CD4-positive, alpha-beta T cell treated with Interleukin-21 for 1 hour (primary cell): ENCODE results near the gene KCNQ5.

Experiments used
- DNase-seq: peaks from one replicate; pipeline ENCODE4 v3.0.0-alpha.2; 2020

Gene KCNQ5

GRCh38 chr6:73078333-73078862 is 456.5 kb downstream of the KCNQ5 start:
- DNase-seq: no peak

- no peak for DNase-seq
Observed at GRCh38 chr6:73078908-73079610, 457.2 kb downstream of the KCNQ5 start.

GRCh38 chr6:73079611-73079955 is 457.7 kb downstream of the KCNQ5 start:
- no peak for DNase-seq

- no peak for DNase-seq
Observed at GRCh38 chr6:73079978-73080377, 458.1 kb downstream of the KCNQ5 start.

DNA sequence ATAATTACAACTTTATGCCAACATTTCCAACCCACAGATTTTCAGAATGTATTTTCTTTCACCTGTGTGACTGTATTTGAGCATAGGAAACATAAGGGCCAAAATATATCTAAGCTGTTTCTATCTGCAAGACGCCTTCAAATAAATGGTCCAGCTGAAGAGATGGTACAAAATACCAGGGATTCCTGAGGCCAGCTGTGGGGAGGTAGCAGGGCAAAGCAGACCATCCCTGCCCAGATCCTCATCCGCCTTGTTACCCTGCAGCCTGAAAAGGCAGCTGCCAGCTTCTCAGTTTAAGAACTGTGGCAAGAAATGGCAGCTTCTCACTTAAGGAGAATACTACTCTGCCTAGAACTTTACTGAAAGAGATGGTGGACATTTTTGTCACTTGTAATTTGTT is 460.1 kb downstream of the KCNQ5 start:
- DNase-seq: no peak

DNA sequence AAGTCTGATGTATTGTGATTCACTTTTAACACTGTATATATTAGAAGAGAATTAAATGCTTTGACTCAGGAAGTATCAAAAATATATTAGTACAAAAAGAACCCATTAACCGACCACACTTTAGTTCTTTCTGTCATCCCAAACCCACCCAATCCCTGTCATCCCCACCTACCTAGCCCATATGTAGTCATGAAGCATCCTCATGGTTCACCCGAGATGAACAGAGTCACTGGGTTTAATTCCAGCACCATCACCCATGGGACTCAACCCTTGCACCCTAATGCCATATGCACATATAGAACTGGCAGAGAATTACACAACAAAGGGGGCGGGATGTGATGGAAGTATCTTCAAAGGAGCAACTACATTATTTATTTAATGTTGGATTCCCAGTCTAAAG is 462.0 kb downstream of the KCNQ5 start:
- DNase-seq: no peak

DNA sequence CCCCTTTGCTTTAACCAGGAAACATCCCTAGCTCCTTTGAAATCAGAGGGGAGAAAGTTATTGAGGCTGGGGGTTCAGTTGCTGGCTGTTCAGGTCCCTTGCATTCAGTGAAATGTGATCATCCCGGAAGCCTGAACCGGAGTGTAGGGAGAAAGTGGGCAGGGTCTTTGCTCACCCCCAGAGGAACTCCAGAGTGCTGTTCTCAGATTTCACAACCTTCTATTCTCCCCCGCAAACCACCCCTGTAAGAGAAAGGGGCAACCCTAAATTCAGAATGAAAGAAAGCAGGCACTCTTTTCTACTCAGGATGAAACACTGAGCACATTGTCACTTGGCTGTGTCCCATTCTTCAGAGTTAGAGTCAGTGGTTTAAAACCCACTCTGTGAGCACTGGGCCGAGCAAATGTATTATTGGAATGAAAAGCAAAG is 463.6 kb downstream of the KCNQ5 start:
- no peak for DNase-seq

DNA sequence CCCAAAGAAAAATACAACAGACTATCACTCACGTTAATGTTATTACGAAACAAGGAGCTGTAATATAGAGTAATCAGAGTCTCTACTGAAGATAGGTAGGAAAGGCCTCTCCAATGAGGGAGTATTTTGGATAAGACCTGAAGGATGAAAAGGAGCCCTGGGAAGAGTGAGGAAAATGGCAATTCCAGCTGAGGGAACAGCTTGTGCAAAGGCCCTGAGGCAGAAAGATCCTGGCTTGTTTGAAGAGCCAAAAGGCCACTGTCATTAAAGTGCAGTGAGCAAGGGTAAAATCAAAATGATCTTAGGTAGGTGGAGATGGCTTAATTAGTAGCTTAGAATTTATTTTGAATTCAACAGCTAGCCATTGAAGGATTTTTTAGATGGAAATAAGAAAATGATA is 464.9 kb downstream of the KCNQ5 start:
- DNase-seq: no peak

- DNase-seq: no peak
Observed at GRCh38 chr6:73088138-73088813, 466.4 kb downstream of the KCNQ5 start.

DNA sequence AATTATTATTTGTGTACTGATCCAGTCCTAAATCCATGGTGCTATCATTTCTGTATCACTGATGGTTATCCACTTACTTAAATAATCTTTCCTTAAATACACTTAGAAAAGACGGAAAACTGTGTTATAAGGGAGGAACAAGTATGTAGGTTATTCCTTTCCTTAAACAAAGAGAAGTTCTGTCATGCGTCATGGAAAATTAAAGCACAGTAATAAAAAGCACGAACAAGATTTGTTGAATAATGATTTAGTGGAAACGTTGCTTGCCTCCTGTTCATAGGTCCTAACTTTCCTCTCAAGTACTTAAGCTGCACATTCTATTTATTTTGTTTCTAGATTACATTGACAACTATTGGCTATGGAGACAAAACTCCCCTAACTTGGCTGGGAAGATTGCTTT is 483.1 kb downstream of the KCNQ5 start:
- DNase-seq: no peak

GRCh38 chr6:73107016-73107415 is 485.2 kb downstream of the KCNQ5 start:
- no peak for DNase-seq

- DNase-seq: no peak
Observed at GRCh38 chr6:73108949-73109348, 487.1 kb downstream of the KCNQ5 start.

- no peak for DNase-seq
Observed at GRCh38 chr6:73109659-73110058, 487.8 kb downstream of the KCNQ5 start.

DNA sequence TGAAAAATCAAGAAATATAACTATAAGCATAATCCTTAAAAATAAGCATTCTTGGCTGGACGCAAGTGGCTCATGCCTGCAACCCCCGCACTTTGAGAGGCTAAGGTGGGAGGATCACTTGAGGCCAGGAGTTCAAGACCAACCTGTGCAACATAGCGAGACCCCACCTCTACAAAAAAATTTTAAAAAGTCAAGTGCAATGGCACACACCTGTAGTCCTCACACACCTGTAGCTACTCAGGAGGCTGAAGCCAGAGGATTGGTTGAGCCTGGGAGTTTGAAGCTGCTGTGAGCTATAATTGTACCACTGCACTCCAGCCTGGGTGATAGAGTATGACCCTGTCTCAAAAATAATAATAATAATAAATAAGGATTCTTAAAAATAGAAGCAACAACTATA is 494.5 kb downstream of the KCNQ5 start:
- no peak for DNase-seq

GRCh38 chr6:73121421-73121993 is 499.6 kb downstream of the KCNQ5 start:
- no peak for DNase-seq

GRCh38 chr6:73123632-73124329 is 501.9 kb downstream of the KCNQ5 start:
- DNase-seq: no peak

- DNase-seq: peak; percentile 74
Observed at GRCh38 chr6:73129653-73130443, 508.0 kb downstream of the KCNQ5 start.

DNA sequence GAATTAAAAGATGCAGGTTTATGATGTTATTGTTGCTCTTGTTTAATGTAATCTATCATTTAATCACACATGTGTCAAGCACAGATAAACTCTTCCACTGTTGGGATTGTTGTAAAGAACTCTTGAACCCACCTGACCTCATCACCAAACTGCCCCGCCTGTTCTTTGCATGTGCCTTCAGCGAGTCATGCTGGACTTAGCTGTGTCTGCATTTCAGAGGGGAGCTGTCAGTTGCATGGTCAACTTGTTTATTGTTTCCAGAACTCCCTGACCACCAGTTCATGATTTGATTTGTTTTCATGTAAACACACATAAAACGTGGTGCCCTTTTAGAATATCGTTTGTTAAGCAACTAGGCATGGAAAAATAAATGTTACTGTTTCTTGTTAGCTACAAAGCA is 509.8 kb downstream of the KCNQ5 start:
- no peak for DNase-seq

DNA sequence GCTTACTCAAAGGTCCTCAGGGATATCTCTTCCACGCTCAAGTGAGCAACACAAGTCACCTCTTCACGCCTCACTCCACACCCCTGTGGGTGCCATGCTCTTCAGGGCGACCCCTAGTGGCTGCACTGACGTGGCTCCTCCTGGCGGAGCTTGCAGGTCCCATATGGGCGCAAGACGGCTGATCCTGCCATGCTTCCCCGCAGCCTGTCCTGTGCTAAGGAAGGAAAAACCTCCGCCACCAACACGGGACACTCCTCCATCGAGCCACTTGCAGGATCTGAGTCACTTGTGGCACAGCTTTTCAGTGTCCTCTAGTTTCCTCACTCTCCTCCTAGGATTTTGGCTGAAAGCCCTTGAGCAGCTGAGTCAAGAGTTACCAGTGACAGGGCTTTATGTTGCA is 512.7 kb downstream of the KCNQ5 start:
- DNase-seq: no peak

- no peak for DNase-seq
Observed at GRCh38 chr6:73139681-73140383, 518.0 kb downstream of the KCNQ5 start.

- no peak for DNase-seq
Observed at GRCh38 chr6:73143551-73143950, 521.7 kb downstream of the KCNQ5 start.

DNA sequence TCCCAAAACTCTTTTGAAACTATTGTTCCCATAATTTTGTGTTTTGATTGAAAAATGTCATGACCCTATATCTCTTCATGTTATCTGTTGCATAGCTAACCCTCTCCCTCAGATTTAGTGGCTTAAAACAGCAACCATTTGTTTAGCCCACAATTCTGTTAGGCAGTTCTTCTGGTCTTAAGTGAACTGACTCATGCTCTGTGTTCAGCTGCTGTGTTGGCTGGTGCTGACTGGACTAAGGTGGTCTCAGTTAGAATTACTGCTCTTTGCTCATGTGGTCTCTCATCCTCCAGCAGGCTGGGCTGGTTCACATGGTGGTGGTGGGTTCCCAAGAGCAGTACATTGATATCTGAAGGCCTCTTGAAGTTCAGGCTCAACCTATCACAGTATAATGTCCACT is 522.7 kb downstream of the KCNQ5 start:
- no peak for DNase-seq
